ENCODE measurements around the gene DEK.
"Not testable (repeated sequence)": the region's sequence is repeated elsewhere in the genome, so short reads cannot be mapped to it uniquely, and the experiment has no call there.

Gene DEK

GRCh38 chr6:18215436-18215835 lies 48.9 kb downstream of the DEK start:
- Histone ChIP-seq H3K36me3 (ENCODE audit: control insufficient read depth, insufficient read depth, low read length) (0 out of 2 replicates have a peak, but pooled peaks cover 6% of the 10 kb centered on the region), H3K9me3 (ENCODE audit: control insufficient read depth, insufficient read depth, low read length) (no peaks in the 10 kb centered on the region), H3K27ac (ENCODE audit: low read depth, low read length) (no peak overlapping the region), H3K27me3 (ENCODE audit: control insufficient read depth, insufficient read depth, low read length) (no peaks in the 10 kb centered on the region), H3K4me3 (ENCODE audit: low read depth, low read length) (no peak overlapping the region), H3K4me1 (ENCODE audit: control insufficient read depth, insufficient read depth, low read length) (no peaks in the 10 kb centered on the region), H3K9ac (ENCODE audit: low read depth, low read length) (no peak overlapping the region)

DNA sequence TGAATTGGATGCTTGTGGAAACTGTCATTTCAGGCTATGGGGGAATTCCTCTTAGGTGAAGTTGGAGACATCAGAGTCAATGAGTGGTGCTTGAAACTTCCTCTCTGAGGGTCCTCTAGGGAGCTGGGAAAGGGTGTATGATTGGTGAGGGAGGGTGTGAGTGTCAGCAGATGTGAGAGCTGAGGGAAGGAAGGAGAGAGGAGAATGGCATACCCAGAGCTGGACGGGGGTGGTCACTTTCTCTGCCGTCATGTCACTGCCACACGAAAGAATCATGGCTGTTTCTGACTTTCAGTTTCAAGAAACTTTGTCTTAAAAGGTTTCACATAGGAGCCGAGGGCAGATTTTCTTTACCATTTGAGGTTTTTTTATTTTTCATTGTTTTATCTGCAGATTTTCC lies 50.3 kb downstream of the DEK start:
- H3K4me1 ChIP-seq (ENCODE audit: control insufficient read depth, insufficient read depth, low read length) = no peaks in the 10 kb centered on the region
- no peaks in the 10 kb centered on the region for H3K27me3 ChIP-seq (ENCODE audit: control insufficient read depth, insufficient read depth, low read length)
- no peak overlapping the region for H3K4me3 ChIP-seq (ENCODE audit: low read depth, low read length)
- H3K36me3 ChIP-seq (ENCODE audit: control insufficient read depth, insufficient read depth, low read length) = 0 out of 2 replicates have a peak, but pooled peaks cover 6% of the 10 kb centered on the region
- H3K9me3 ChIP-seq (ENCODE audit: control insufficient read depth, insufficient read depth, low read length) = no peaks in the 10 kb centered on the region
- no peak overlapping the region for H3K27ac ChIP-seq (ENCODE audit: low read depth, low read length)
- H3K9ac ChIP-seq (ENCODE audit: low read depth, low read length) = no peak overlapping the region

DNA sequence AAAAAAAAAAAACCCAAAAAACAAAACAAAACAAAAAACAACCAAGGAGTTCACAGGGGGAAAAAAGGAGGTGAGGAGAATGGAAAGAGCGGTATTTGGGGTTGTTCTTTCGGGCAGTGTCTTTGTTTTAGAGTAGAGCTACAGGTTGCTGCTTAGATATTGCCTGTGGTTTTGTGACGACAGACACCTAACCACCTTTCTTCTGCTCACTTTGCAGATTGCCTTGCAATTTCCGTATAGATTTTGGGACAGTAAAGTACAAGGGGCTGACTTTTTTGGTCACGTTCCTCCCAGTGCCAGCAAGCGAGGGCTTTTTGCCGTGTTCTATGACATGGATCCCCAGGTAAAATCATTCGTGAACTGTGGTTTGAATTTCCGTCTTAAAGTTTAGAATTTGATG lies 50.9 kb downstream of the DEK start:
- Histone ChIP-seq H3K27me3 (ENCODE audit: control insufficient read depth, insufficient read depth, low read length) (no peaks in the 10 kb centered on the region), H3K4me3 (ENCODE audit: low read depth, low read length) (no peak overlapping the region), H3K9me3 (ENCODE audit: control insufficient read depth, insufficient read depth, low read length) (no peaks in the 10 kb centered on the region), H3K4me1 (ENCODE audit: control insufficient read depth, insufficient read depth, low read length) (no peaks in the 10 kb centered on the region), H3K27ac (ENCODE audit: low read depth, low read length) (no peak overlapping the region), H3K9ac (ENCODE audit: low read depth, low read length) (no peak overlapping the region), H3K36me3 (ENCODE audit: control insufficient read depth, insufficient read depth, low read length) (0 out of 2 replicates have a peak, but pooled peaks cover 6% of the 10 kb centered on the region)

DNA sequence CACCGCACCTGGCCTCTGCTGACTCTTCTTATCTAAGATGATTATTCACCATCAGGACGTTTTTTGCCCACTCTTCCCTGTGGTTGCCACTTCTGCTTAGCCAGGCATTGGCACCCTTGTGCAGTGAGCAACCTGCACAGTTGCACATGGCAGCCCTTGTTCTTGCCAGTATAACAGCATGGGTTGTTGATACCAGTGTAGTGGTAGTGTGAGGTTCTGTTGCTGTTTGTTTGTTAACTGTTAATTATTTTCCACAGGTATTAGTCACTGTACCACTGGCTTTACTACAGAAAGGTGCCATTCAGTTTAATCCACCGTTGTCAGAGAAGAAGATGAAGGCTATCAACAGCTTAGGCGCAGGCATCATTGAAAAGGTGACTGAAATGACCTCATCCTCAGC lies 52.1 kb downstream of the DEK start:
- H3K9ac ChIP-seq (ENCODE audit: low read depth, low read length) = no peak overlapping the region
- H3K4me1 ChIP-seq (ENCODE audit: control insufficient read depth, insufficient read depth, low read length) = no peaks in the 10 kb centered on the region
- no peak overlapping the region for H3K4me3 ChIP-seq (ENCODE audit: low read depth, low read length)
- no peaks in the 10 kb centered on the region for H3K27me3 ChIP-seq (ENCODE audit: control insufficient read depth, insufficient read depth, low read length)
- no peaks in the 10 kb centered on the region for H3K9me3 ChIP-seq (ENCODE audit: control insufficient read depth, insufficient read depth, low read length)
- 0 out of 2 replicates have a peak, but pooled peaks cover 5% of the 10 kb centered on the region for H3K36me3 ChIP-seq (ENCODE audit: control insufficient read depth, insufficient read depth, low read length)
- H3K27ac ChIP-seq (ENCODE audit: low read depth, low read length) = no peak overlapping the region

DNA sequence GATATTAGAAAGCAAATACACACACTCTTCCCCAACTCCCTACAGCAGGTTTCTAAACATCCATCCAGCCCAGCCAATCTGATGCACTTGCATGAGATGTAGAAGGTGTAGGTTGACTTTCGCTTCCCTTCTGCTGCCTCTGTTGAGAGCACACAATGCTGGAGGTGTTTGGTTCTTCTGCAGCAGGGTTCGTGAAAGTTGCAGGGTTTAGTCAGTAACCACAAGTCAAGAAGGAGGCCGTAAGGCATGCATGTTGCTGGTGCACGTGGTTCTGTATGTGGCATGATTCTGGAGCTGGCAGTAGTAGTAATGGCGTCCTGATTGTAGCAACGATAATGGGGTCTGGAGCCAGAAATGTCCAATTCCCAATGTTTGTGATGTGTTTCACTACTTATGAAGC lies 53.0 kb downstream of the DEK start:
- no peaks in the 10 kb centered on the region for H3K4me1 ChIP-seq (ENCODE audit: control insufficient read depth, insufficient read depth, low read length)
- 0 out of 2 replicates have a peak, but pooled peaks cover 5% of the 10 kb centered on the region for H3K36me3 ChIP-seq (ENCODE audit: control insufficient read depth, insufficient read depth, low read length)
- H3K27ac ChIP-seq (ENCODE audit: low read depth, low read length) = no peak overlapping the region
- H3K4me3 ChIP-seq (ENCODE audit: low read depth, low read length) = no peak overlapping the region
- no peaks in the 10 kb centered on the region for H3K9me3 ChIP-seq (ENCODE audit: control insufficient read depth, insufficient read depth, low read length)
- no peaks in the 10 kb centered on the region for H3K27me3 ChIP-seq (ENCODE audit: control insufficient read depth, insufficient read depth, low read length)
- H3K9ac ChIP-seq (ENCODE audit: low read depth, low read length) = no peak overlapping the region

DNA sequence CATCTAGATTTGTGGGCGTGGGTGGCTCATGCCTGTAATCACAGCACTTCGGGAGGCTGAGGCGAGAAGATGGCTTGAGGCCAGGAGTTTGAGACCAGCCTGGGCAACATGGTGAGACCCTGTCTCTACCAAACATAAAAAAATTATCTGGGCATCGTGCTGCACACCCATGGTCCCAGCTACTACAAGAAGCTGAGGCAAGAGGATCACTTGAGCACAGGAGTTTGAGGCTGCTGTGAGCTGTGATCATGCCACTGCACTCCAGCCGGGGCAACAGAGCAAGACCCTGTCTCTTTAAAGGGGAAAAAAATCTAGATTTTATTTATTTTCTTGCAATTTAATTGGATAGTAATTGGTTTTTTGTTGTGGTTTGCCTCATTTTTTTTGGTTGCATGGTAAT lies 53.6 kb downstream of the DEK start:
- no peak overlapping the region for H3K9ac ChIP-seq (ENCODE audit: low read depth, low read length)
- no peak overlapping the region for H3K27ac ChIP-seq (ENCODE audit: low read depth, low read length)

GRCh38 chr6:18209539-18210197 lies 54.7 kb downstream of the DEK start:
- Histone ChIP-seq H3K9me3 (ENCODE audit: control insufficient read depth, insufficient read depth, low read length) (no peaks in the 10 kb centered on the region), H3K4me1 (ENCODE audit: control insufficient read depth, insufficient read depth, low read length) (no peaks in the 10 kb centered on the region), H3K27ac (ENCODE audit: low read depth, low read length) (no peak overlapping the region), H3K9ac (ENCODE audit: low read depth, low read length) (no peak overlapping the region), H3K27me3 (ENCODE audit: control insufficient read depth, insufficient read depth, low read length) (no peaks in the 10 kb centered on the region), H3K36me3 (ENCODE audit: control insufficient read depth, insufficient read depth, low read length) (0 out of 2 replicates have a peak, but pooled peaks cover 2% of the 10 kb centered on the region), H3K4me3 (ENCODE audit: low read depth, low read length) (no peak overlapping the region)

More for the DNA sequence above, 53.6 kb downstream of the DEK start:
- Histone ChIP-seq H3K4me1 (ENCODE audit: control insufficient read depth, insufficient read depth, low read length) (no peaks in the 10 kb centered on the region), H3K4me3 (ENCODE audit: low read depth, low read length) (no peak overlapping the region), H3K27me3 (ENCODE audit: control insufficient read depth, insufficient read depth, low read length) (no peaks in the 10 kb centered on the region), H3K36me3 (ENCODE audit: control insufficient read depth, insufficient read depth, low read length) (0 out of 2 replicates have a peak, but pooled peaks cover 5% of the 10 kb centered on the region), H3K9me3 (ENCODE audit: control insufficient read depth, insufficient read depth, low read length) (no peaks in the 10 kb centered on the region)

DNA sequence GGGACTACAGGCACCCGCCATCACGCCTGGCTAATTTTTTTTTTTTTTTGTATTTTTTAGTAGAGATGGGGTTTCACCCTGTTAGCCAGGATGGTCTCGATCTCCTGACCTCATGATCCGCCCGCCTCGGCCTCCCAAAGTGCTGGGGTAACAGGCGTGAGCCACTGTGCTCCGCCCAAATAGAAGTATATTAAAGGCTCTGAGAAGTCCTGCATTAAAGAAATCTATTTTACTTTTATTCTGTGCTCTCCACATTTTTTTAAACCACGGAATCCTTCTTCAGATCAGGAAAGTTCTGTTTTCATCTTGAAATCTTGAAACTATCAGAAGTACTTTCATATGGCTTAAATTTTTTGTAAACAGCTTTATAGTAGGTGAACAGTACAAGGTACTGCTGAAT lies 55.6 kb downstream of the DEK start:
- not testable (repeated sequence) for H3K27me3 ChIP-seq (ENCODE audit: control insufficient read depth, insufficient read depth, low read length); H3K27ac ChIP-seq (ENCODE audit: low read depth, low read length); H3K36me3 ChIP-seq (ENCODE audit: control insufficient read depth, insufficient read depth, low read length); H3K9me3 ChIP-seq (ENCODE audit: control insufficient read depth, insufficient read depth, low read length); H3K4me1 ChIP-seq (ENCODE audit: control insufficient read depth, insufficient read depth, low read length); H3K9ac ChIP-seq (ENCODE audit: low read depth, low read length); H3K4me3 ChIP-seq (ENCODE audit: low read depth, low read length)

DNA sequence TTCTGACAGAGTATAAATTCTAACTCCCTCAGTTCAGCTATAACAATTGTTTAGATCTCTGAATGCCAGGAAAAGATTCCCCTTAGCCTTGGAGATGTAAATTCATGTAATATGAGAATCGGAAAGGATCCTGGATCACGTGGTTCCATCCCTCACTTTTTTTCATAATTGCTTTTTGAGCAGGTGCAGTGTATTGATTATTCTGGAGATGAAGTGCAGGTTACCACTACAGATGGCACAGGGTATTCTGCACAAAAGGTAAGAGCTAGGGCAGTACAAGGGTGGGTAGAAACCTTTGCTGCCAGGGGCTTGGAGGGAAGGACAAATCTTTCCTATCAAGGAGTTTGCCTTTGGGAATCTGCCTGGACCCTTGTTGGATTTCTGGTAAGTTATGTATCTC lies 56.4 kb downstream of the DEK start:
- Histone ChIP-seq H3K9ac (ENCODE audit: low read depth, low read length) (no peak overlapping the region), H3K27me3 (ENCODE audit: control insufficient read depth, insufficient read depth, low read length) (no peaks in the 10 kb centered on the region), H3K4me3 (ENCODE audit: low read depth, low read length) (no peak overlapping the region), H3K36me3 (ENCODE audit: control insufficient read depth, insufficient read depth, low read length) (0 out of 2 replicates have a peak, but pooled peaks cover 2% of the 10 kb centered on the region), H3K4me1 (ENCODE audit: control insufficient read depth, insufficient read depth, low read length) (no peaks in the 10 kb centered on the region), H3K9me3 (ENCODE audit: control insufficient read depth, insufficient read depth, low read length) (no peaks in the 10 kb centered on the region), H3K27ac (ENCODE audit: low read depth, low read length) (no peak overlapping the region)

GRCh38 chr6:18207438-18207837 lies 56.9 kb downstream of the DEK start:
- no peaks in the 10 kb centered on the region for H3K9me3 ChIP-seq (ENCODE audit: control insufficient read depth, insufficient read depth, low read length)
- H3K36me3 ChIP-seq (ENCODE audit: control insufficient read depth, insufficient read depth, low read length) = 0 out of 2 replicates have a peak, but pooled peaks cover 2% of the 10 kb centered on the region
- H3K4me3 ChIP-seq (ENCODE audit: low read depth, low read length) = no peak overlapping the region
- no peak overlapping the region for H3K9ac ChIP-seq (ENCODE audit: low read depth, low read length)
- no peaks in the 10 kb centered on the region for H3K4me1 ChIP-seq (ENCODE audit: control insufficient read depth, insufficient read depth, low read length)
- no peak overlapping the region for H3K27ac ChIP-seq (ENCODE audit: low read depth, low read length)
- H3K27me3 ChIP-seq (ENCODE audit: control insufficient read depth, insufficient read depth, low read length) = no peaks in the 10 kb centered on the region

- no peaks in the 10 kb centered on the region for H3K27me3 ChIP-seq (ENCODE audit: control insufficient read depth, insufficient read depth, low read length)
- 0 out of 2 replicates have a peak, but pooled peaks cover 2% of the 10 kb centered on the region for H3K36me3 ChIP-seq (ENCODE audit: control insufficient read depth, insufficient read depth, low read length)
- no peaks in the 10 kb centered on the region for H3K9me3 ChIP-seq (ENCODE audit: control insufficient read depth, insufficient read depth, low read length)
- H3K27ac ChIP-seq (ENCODE audit: low read depth, low read length) = no peak overlapping the region
- no peak overlapping the region for H3K9ac ChIP-seq (ENCODE audit: low read depth, low read length)
- no peaks in the 10 kb centered on the region for H3K4me1 ChIP-seq (ENCODE audit: control insufficient read depth, insufficient read depth, low read length)
- H3K4me3 ChIP-seq (ENCODE audit: low read depth, low read length) = no peak overlapping the region
Measured at GRCh38 chr6:18206591-18206990, 57.7 kb downstream of the DEK start.
